GM18868 (cell line): ENCODE results near the gene HLCS.
"Not testable (repeated sequence)": the region's sequence is repeated elsewhere in the genome, so short reads cannot be mapped to it uniquely, and the experiment has no call there.

ENCODE experiments used
- ATAC-seq: cut with Tn5 transposase; IDR thresholded peaks from one replicate; pipeline ENCODE4 v1.9.1; 2021; ENCODE audit warnings: mild to moderate bottlenecking, moderate library complexity; ENCODE audit not compliant: unreplicated experiment

HLCS gene

GRCh38 chr21:36816026-36816425, 150.4 kb downstream of the HLCS start:
- ATAC-seq, result not testable (repeated sequence)

- ATAC-seq, result no peak
Measured at GRCh38 chr21:36815284-36815683, 151.2 kb downstream of the HLCS start.

DNA sequence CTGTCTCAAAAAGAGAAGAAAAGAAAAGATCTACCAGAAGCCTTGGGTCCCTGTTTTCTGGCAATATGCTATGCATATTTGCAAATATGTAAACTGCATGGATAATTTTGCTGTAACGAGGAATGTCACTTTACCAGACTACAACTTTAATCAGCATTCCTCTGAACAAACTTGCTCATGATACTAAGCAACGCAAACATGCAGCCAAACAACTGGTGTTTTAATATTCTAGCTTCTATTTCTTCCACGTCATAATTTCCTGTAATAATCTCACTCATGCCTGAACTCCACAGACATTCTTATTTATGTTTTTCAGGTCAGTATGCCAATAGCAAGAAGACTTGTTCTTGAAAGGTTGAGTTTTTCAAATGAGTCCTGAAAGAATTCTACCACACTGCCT, 153.4 kb downstream of the HLCS start:
- ATAC-seq, result no peak

- no peak for ATAC-seq
Measured at GRCh38 chr21:36811762-36812161, 154.7 kb downstream of the HLCS start.

DNA sequence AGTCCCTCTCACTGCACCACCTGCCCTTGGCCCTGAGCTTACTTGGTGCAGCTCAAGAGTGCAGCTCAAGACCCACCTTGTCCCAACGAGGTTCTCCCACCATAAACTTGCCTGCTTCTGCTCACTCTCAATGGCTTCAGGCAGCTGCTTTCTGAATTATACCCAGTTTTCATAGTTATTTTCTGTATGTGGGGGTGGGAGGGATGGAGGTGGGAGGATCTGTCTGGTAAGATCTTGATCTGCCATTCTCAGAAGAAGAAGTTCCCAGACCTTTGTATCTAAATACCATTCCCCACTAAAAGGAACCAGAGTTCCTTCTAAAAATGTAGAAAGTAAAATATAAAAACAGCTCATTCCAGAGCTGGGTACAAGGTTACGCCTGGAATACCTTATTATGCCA, 156.0 kb downstream of the HLCS start:
- ATAC-seq, result no peak

- no peak for ATAC-seq
Measured at GRCh38 chr21:36807422-36807928, 159.0 kb downstream of the HLCS start.

DNA sequence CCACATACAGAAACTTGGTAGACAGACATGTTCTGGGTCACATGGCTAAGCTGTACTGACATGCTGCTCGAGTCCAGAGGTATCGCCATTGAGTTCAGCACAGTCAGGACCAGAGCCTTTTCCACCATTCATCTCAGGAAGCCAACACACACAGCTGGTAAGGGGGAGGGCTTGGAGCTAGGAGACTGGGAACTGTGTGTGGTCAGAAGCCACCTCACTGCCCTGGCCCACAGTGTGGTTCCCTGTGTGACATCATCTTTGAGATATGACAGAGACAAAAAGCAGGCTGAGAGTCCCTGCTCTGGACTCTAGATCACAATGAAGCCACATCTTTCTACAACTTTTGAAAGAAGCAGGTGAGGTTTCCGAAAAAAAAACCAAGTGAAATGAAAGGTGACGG, 160.4 kb downstream of the HLCS start:
- no peak for ATAC-seq

- ATAC-seq, result no peak
Measured at GRCh38 chr21:36804874-36805611, 161.4 kb downstream of the HLCS start.

DNA sequence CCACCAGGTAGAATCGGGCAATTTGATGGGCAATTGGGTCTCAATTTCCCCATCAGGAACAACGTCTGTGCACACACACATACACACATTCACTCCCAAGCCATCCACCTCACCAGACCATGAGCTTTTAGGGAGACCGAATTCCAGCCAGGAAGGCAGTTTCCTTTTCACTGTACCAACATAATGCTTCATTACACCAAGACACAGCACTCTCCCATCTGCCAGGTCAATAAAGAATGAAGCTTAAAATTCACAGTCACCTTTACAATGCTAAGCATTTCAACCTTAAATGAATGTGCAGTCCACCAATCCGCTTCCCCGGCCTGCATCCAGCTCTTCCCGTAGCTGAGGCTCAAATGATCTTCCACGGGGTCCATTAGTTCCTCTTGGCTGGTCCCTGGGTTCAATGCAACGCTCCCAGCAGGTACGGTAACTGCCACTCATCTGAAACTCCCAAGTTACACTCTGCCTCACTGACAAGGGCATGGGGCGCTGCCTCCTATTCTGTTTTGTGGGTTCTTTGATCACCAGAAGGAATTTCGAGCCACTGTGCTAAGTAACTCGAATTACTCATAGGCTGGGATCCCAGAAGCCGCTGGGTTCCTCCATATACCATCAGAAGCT, 162.5 kb downstream of the HLCS start:
- no peak for ATAC-seq

DNA sequence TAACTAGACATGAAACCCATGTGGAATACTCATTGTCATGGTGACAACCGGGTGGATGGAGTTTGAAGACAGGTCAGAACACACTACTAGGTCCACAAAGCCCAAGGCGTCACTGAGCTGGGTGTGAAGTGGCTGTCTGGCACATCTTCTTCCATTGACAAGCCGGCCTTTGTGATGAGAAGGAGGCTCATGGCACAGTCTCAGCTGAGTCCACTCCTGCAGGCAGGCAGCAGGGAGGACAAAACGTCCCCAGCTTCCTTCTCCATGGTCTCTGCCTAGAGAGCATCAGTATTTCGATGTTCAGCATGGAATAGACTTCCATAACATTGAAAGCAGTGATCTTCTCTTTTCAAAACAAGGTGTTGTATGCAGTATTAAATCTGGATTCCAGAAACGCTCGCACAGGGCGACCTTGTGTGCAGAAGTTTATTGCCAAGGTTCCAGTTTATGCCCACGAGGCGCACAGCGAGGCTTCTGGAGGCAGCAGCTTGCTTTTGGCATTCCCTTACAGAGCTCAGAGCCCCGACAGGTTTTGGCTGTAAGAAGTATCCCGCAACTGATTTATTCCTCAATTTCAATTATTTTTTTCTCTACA, 163.3 kb downstream of the HLCS start:
- ATAC-seq, result no peak

DNA sequence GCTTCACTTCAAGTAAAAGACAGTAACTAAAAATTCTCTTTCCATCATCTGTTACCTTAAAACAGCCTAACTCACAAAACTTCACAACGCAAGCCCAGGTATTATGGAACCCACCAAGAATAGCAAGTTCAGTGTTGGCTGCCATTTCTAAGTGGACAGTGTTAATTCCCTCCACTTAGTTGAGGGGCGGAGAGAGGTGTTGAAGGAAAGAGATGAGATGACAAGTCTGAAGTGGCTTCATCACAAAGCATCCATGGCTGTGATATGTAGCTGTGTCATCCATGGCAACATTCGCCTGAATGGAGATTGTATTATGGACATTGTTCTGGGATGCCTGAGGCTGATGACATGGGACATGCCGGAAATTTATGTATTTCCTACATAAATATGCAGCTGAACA, 165.7 kb downstream of the HLCS start:
- no peak for ATAC-seq

GRCh38 chr21:36799869-36800268, 166.6 kb downstream of the HLCS start:
- ATAC-seq, result no peak

DNA sequence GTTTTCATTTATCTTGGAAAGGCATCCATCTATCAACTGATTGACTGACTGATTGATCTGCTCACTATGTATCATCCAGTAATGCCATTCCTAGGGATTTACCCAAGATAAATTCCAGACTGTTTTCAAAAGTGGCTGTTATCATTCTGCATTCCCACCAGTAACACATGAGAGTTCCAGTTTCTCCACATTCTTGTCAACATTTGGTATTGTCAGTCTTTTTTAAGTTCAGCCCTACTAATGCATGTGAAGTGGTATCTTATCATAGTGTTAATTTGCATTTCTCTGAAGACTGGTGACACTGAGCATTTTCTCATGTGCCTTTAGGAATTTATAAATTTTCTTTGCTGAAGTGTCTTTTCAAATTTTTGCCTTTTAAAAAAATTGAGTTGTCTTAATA, 168.0 kb downstream of the HLCS start:
- ATAC-seq, result no peak

GRCh38 chr21:36796070-36796469, 170.4 kb downstream of the HLCS start:
- ATAC-seq, result no peak

DNA sequence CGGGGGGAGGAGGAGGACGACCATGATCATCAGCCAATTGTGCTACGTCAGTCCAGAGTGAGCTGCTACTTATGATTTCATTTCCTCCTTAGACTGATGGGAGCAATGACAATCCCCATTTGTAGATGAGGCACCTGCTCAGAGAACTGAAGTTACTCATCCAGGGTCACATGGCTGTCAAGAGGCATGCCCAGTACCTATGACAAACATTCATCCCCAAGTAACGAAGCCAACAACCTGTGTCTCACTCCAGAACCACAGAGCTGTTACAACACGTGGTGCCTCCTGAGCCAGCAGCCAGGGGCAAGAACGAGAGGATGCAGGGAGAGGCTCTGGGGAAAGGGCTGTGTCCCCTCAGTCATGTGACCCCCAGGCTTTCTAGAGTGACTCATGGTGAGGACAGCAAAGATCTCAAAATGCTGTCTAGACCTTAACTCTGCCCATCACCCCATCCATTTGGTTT, 173.9 kb downstream of the HLCS start:
- no peak for ATAC-seq

DNA sequence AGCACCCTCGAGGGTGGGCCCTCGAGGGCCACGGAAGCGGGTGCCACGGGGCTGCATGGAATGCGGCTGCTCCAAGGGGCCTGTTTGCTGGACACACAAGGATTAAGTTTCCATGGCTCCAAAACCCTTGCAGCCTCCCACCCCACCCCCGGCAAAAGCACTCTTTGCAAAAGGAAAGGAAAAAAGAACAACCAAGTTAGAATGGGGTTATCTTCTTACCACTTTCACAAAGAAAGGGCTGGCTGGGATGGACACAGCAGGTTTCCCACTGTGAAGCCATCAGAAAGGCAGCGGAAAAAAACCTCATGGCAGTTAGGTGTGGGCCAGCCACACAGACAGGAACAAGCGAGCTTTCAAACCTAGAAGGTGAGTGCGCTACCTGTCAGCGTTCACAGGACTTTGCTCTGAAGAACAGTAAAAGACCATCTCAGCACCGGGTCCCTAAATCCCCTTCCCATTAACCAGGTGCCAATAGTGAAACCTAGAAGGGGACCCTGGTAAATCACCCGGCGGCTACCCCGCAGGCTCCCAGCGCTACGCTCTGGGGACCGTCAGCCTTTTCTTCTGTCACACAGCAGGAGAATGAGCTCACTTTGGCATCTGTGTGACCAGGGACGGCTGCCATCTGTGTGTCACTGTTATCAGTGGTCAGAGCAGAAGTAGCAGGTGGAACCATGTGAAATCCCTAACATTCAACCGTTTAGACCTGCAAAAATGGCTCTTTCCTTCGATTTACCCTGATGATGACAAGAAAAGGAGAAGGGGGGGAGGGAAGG, 174.6 kb downstream of the HLCS start:
- no peak for ATAC-seq

- no peak for ATAC-seq
Measured at GRCh38 chr21:36791180-36791579, 175.3 kb downstream of the HLCS start.

GRCh38 chr21:36790616-36791015, 175.9 kb downstream of the HLCS start:
- ATAC-seq, result no peak

DNA sequence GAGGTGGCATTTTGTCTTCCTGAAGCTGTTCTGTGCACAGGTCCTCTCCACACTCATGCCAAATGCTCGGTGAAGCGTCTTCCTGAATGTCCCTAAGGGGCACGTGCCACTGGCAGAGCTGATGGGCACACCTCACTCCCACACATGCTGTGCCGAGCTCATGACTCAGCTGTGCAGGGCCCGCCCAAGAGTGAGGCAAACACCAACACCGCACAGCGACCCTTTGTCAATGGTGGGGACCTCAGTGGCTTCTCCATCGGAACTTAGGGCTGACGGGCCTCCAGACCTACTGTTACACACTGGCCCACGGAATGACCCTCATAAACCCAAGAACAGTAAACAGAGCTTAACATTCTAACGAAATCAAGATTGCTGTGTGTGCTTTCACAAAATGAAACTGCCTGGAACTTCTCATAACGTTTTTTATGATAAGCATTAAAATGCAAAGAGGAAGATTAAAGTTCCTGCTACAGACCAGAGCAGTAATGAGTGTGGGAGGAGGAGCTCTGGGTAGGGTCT, 178.3 kb downstream of the HLCS start:
- ATAC-seq, result no peak

DNA sequence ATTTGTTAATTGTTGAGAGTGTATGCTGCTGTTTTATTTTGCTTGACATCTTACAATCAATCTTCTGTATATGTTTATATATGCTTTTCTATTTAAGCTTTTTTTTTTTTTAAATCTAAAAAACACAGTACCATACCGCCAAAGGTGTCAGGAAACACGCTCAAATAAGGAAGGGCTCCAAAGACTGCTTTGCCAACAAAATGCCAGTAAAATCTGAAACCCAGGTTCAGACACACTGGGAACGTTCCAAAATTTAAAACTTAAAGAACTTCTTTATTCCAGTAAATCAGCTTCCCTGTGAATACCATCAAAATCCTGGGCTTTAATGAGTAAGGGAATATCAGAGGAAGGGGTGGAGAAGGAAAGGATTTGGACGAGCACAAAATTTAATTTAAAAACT, 180.3 kb downstream of the HLCS start:
- no peak for ATAC-seq

DNA sequence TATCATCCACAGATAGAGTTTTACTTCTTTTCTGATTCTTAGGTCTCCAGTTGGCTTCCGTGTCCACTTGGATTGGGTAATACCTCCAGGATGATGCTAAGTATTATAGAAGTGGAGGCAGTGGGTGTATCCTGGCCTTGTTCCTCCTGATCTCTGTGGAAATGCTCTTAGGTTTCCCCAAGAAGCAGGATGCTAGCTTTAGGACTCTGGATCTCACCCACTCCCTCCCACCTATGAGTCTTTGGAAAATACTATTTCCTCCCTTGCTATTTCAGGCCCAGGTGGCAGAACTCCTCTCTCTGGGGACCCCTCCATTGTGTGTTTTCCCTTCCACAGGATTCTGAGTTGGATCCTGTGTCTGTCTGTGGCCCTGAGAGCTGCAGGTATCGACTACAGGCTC, 180.9 kb downstream of the HLCS start:
- no peak for ATAC-seq
